HepG2 (cell line): ENCODE results near the gene PHRF1. TPM values are rescaled to one million over a fixed set of nuclear protein-coding genes. Genes with fewer than 3 reads are reported as not detected.

Experiments
- AGO1 ChIP-seq: fragments of 200-400 bp; formaldehyde crosslinking; IDR thresholded peaks from 2 replicates; pipeline ENCODE4 v1.6.1; 2017; ENCODE audit warnings: mild to moderate bottlenecking, low read depth, low read length, moderate library complexity; ENCODE audit not compliant: poor library complexity, severe bottlenecking
- CEBPB ChIP-seq: IDR thresholded peaks from 2 replicates; pipeline ENCODE4 v1.6.1; 2011; ENCODE audit warnings: low read depth, low read length, improper control_type of control experiment, borderline replicate concordance
- FOXC1 ChIP-seq: sonication (generic); formaldehyde crosslinking; IDR thresholded peaks from 2 replicates; pipeline ENCODE4 v1.8.0; 2022; ENCODE audit warnings: mild to moderate bottlenecking, missing genetic modification reagents, borderline replicate concordance
- GABPA ChIP-seq, 2 experiments: IDR thresholded peaks; 2 replicates each; pipeline ENCODE4 v1.6.1; 2011 to 2016; ENCODE audit warnings: low read depth in 2 of 2, low read length in 1 of 2, missing biosample characterization in 1 of 2, missing genetic modification characterization in 1 of 2
- HOXA3 ChIP-seq: sonication (generic); formaldehyde crosslinking; IDR thresholded peaks from 2 replicates; pipeline ENCODE4 v1.5.0; 2020; ENCODE audit warnings: missing genetic modification reagents
- KAT2B ChIP-seq: fragments of 150-350 bp; IDR thresholded peaks from 2 replicates; pipeline ENCODE4 v1.6.1; 2014; ENCODE audit warnings: low read depth, low read length, borderline replicate concordance
- KLF9 ChIP-seq: IDR thresholded peaks from 2 replicates; pipeline ENCODE4 v1.6.1; 2016; ENCODE audit warnings: low read depth
- MEIS1 ChIP-seq: sonication (generic); formaldehyde crosslinking; IDR thresholded peaks from 2 replicates; pipeline ENCODE4 v1.9.0; 2021; ENCODE audit warnings: mild to moderate bottlenecking, missing genetic modification reagents, moderate library complexity, borderline replicate concordance
- NCOR1 ChIP-seq: fragments of 200-600 bp; sonication (generic); IDR thresholded peaks from 2 replicates; pipeline ENCODE4 v1.7.0; 2017; ENCODE audit warnings: antibody characterized with exemption, low read length, borderline replicate concordance
- ONECUT2 ChIP-seq: sonication (generic); formaldehyde crosslinking; IDR thresholded peaks from 2 replicates; pipeline ENCODE4 v1.4.0; 2020; ENCODE audit warnings: missing genetic modification reagents
- RCOR2 ChIP-seq: IDR thresholded peaks from 2 replicates; pipeline ENCODE4 v1.6.1; 2016; ENCODE audit warnings: missing biosample characterization, missing genetic modification reagents
- TAF15 ChIP-seq: fragments of 200-400 bp; formaldehyde crosslinking; IDR thresholded peaks from one replicate; pipeline ENCODE4 v1.6.1; 2018; ENCODE audit warnings: mild to moderate bottlenecking, low read depth, low read length; ENCODE audit not compliant: poor library complexity, severe bottlenecking
- U2AF1 ChIP-seq: fragments of 200-400 bp; formaldehyde crosslinking; optimal IDR thresholded peaks from 2 replicates; pipeline ENCODE3; 2017; ENCODE audit warnings: mild to moderate bottlenecking, low read depth, low read length
- ZBTB7A ChIP-seq: sonication (generic); formaldehyde crosslinking; IDR thresholded peaks from 2 replicates; pipeline ENCODE4 v1.8.0; 2022; ENCODE audit warnings: mild to moderate bottlenecking, missing genetic modification reagents
- ZBTB7B ChIP-seq: sonication (generic); formaldehyde crosslinking; IDR thresholded peaks from 2 replicates; pipeline ENCODE4 v1.4.0; 2020; ENCODE audit warnings: missing genetic modification reagents
- ZNF256 ChIP-seq: sonication (generic); formaldehyde crosslinking; conservative IDR thresholded peaks from 2 replicates; pipeline ENCODE4 v1.4.0; 2020; ENCODE audit warnings: missing genetic modification reagents
- polyA plus RNA-seq, 8 experiments: library from polyadenylated mRNA; depleted of rRNA in 3 of 8; stranded (reverse) in 7 of 8; unstranded in 1 of 8; fragments of >200 nt; fragmentation: Illumina TruSeq in 4 of 8; extraction: Trizol in 4 of 8; gene quantifications; 2 replicates each; pipeline versions ENCODE4 v1.2.1 to v1.2.3, GENCODE V29; 2011 to 2016; ENCODE audit warnings: low read depth in 4 of 8, missing spikeins in 1 of 8, mixed read lengths in 1 of 8; ENCODE audit not compliant: insufficient read depth in 1 of 8
- total RNA-seq, 5 experiments: library from RNA; depleted of rRNA; stranded (reverse); fragments of >200 nt; fragmentation: Illumina TruSeq; extraction: Trizol; gene quantifications; 2 replicates each; pipeline ENCODE4 v1.2.3, GENCODE V29; 2016; ENCODE audit warnings: low read depth in 1 of 5
- TF ChIP-seq, protein P1 (sequence below): sonication (generic); formaldehyde crosslinking; IDR thresholded peaks from 2 replicates; pipeline ENCODE4 v1.4.0; 2020; ENCODE audit warnings: low read depth, missing genetic modification reagents
- TF ChIP-seq, protein P2 (sequence below): IDR thresholded peaks from 2 replicates; pipeline ENCODE4 v1.6.1; 2016
- TF ChIP-seq, protein P3 (sequence below): sonication (generic); formaldehyde crosslinking; IDR thresholded peaks from 2 replicates; pipeline ENCODE4 v1.4.0; 2020; ENCODE audit warnings: missing genetic modification reagents, borderline replicate concordance

The PHRF1 gene
- total and polyA plus RNA-seq, 2 of the 13 experiments (the other 11 are each of a cell fraction or from before 2014, with no cell fraction given): 8.2 to 16.7 TPM

DNA sequence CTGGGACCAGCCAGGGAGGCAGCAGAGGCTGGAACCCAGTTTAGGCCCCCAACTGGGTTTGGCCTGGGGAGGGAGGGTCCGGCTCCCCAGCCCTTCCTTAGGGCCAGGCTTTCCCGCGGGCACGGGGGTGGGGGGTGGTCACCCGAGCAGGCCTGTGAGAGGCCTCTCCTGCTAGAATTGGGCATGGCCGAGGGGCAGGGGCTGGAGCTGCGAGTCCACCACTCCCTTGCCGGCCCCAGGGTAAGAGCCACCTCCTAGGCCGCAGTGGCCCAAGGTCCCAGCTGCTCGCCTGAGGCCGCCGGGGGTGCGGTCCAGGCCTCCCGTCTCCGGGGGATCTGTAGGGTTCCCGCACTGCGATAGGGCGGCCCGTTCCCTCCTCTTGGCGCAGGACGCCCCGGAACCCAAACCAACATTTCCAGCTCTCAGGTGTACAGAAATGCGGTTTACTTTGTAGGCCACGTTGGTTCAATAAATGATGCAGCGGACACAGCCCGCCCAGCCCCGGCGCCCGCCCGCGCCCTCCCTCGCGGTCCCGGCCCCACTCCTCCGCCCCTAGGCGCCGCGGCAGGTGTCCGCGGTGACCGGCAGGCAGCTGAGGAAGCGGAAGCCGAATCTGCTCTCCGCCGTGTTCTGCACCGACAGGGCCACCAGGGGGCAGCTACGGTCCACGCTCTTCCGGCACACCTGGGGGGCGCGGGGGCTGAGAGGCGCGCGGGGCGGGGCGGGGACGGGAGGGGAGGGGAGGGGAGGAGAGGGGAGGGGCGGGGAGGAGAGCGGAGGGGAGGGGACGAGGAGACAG lies 21.6 kb upstream of the PHRF1 start (continued):
- TF ChIP-seq, protein P1, sequence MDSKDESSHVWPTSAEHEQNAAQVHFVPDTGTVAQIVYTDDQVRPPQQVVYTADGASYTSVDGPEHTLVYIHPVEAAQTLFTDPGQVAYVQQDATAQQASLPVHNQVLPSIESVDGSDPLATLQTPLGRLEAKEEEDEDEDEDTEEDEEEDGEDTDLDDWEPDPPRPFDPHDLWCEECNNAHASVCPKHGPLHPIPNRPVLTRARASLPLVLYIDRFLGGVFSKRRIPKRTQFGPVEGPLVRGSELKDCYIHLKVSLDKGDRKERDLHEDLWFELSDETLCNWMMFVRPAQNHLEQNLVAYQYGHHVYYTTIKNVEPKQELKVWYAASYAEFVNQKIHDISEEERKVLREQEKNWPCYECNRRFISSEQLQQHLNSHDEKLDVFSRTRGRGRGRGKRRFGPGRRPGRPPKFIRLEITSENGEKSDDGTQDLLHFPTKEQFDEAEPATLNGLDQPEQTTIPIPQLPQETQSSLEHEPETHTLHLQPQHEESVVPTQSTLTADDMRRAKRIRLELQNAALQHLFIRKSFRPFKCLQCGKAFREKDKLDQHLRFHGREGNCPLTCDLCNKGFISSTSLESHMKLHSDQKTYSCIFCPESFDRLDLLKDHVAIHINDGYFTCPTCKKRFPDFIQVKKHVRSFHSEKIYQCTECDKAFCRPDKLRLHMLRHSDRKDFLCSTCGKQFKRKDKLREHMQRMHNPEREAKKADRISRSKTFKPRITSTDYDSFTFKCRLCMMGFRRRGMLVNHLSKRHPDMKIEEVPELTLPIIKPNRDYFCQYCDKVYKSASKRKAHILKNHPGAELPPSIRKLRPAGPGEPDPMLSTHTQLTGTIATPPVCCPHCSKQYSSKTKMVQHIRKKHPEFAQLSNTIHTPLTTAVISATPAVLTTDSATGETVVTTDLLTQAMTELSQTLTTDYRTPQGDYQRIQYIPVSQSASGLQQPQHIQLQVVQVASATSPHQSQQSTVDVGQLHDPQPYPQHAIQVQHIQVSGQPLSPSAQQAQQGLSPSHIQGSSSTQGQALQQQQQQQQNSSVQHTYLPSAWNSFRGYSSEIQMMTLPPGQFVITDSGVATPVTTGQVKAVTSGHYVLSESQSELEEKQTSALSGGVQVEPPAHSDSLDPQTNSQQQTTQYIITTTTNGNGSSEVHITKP (CRISPR knock-in tag): no peak
- TF ChIP-seq, protein P2, sequence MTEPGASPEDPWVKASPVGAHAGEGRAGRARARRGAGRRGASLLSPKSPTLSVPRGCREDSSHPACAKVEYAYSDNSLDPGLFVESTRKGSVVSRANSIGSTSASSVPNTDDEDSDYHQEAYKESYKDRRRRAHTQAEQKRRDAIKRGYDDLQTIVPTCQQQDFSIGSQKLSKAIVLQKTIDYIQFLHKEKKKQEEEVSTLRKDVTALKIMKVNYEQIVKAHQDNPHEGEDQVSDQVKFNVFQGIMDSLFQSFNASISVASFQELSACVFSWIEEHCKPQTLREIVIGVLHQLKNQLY (CRISPR knock-in tag): no peak
- TF ChIP-seq ZBTB7B (CRISPR knock-in tag) (peak; percentile 63; the same call in 1 of the 2 replicates), U2AF1 (no peak), KLF9 (CRISPR knock-in tag) (no peak), GABPA (IDR thresholded peaks at IDR 0.05; ENCODE audit: low read depth, low read length) (no peak), GABPA (CRISPR knock-in tag; IDR thresholded peaks at IDR 0.05; ENCODE audit: low read depth) (peak; percentile 51; the same call in 1 of the 2 replicates), ONECUT2 (no peak), AGO1 (no peak), KAT2B (no peak), CEBPB (no peak), FOXC1 (CRISPR knock-in tag) (no peak), ZBTB7A (CRISPR knock-in tag) (no peak), NCOR1 (no peak), TAF15 (no peak), ZNF256 (CRISPR knock-in tag) (no peak), HOXA3 (CRISPR knock-in tag) (0 out of 2 replicates have a peak, but pooled peaks have one; percentile 46), RCOR2 (CRISPR knock-in tag) (no peak), MEIS1 (CRISPR knock-in tag) (no peak)
- TF ChIP-seq, protein P3, sequence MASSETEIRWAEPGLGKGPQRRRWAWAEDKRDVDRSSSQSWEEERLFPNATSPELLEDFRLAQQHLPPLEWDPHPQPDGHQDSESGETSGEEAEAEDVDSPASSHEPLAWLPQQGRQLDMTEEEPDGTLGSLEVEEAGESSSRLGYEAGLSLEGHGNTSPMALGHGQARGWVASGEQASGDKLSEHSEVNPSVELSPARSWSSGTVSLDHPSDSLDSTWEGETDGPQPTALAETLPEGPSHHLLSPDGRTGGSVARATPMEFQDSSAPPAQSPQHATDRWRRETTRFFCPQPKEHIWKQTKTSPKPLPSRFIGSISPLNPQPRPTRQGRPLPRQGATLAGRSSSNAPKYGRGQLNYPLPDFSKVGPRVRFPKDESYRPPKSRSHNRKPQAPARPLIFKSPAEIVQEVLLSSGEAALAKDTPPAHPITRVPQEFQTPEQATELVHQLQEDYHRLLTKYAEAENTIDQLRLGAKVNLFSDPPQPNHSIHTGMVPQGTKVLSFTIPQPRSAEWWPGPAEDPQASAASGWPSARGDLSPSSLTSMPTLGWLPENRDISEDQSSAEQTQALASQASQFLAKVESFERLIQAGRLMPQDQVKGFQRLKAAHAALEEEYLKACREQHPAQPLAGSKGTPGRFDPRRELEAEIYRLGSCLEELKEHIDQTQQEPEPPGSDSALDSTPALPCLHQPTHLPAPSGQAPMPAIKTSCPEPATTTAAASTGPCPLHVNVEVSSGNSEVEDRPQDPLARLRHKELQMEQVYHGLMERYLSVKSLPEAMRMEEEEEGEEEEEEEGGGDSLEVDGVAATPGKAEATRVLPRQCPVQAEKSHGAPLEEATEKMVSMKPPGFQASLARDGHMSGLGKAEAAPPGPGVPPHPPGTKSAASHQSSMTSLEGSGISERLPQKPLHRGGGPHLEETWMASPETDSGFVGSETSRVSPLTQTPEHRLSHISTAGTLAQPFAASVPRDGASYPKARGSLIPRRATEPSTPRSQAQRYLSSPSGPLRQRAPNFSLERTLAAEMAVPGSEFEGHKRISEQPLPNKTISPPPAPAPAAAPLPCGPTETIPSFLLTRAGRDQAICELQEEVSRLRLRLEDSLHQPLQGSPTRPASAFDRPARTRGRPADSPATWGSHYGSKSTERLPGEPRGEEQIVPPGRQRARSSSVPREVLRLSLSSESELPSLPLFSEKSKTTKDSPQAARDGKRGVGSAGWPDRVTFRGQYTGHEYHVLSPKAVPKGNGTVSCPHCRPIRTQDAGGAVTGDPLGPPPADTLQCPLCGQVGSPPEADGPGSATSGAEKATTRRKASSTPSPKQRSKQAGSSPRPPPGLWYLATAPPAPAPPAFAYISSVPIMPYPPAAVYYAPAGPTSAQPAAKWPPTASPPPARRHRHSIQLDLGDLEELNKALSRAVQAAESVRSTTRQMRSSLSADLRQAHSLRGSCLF: no peak
